ENCODE data around the gene MTFR1L.

GRCh38 chr1:25809929-25810328, 9.8 kb upstream of the MTFR1L start:
- TF ChIP-seq CTCF (conservative IDR thresholded peaks at IDR 0.05 in 1 of 2, IDR thresholded peaks at IDR 0.05 in 1 of 2; ENCODE audit: low read depth in 1 of 2, low read length in 2 of 2) = no peak
- no peak for TF ChIP-seq EZH2 (IDR thresholded peaks at IDR 0.05; ENCODE audit: low read length, missing control alignments)
